Hepatocyte (in vitro differentiated cells): ENCODE data around the gene GRK5.

Experiments used
- CTCF ChIP-seq: fragments of 200-600 bp; sonication (generic); IDR thresholded peaks from 2 replicates; pipeline ENCODE4 v1.5.1; 2016; ENCODE audit warnings: antibody characterized with exemption, mild to moderate bottlenecking; ENCODE audit not compliant: poor library complexity
- EZH2 ChIP-seq: fragments of 200-600 bp; sonication (generic); IDR thresholded peaks from 2 replicates; pipeline ENCODE4 v1.6.1; 2016; ENCODE audit warnings: antibody characterized with exemption, mild to moderate bottlenecking, borderline replicate concordance
- EZH2phosphoT487 ChIP-seq: fragments of 200-600 bp; sonication (generic); IDR thresholded peaks from one replicate; pipeline ENCODE4 v1.6.1; 2018; ENCODE audit warnings: antibody characterized with exemption, mild to moderate bottlenecking, low read depth, moderate library complexity; ENCODE audit not compliant: unreplicated experiment, severe bottlenecking

DNA sequence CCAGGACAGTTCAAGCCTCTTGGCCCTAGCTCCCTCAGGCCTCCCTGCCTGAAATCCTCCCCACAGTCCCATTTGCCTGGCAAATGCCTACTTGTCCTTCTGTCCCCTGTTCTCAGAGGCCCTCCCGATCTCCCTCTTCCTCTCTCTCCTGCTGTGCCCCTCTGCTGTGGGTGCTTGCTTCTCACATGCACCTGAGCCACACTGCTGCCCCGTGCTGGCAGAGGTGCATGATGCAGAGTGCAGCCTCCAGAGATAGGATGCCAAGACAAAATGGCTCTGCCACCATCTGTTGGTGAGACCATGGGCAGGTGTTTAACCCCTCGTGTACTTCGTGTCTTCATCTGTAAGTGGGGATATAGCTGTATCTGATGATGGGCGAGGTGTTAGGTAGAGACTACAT, 176.8 kb downstream of the GRK5 start:
- TF ChIP-seq CTCF, result no peak
- no peak for TF ChIP-seq EZH2
- TF ChIP-seq EZH2phosphoT487, result no peak
